Measurements from ENCODE around the gene TMEM222.

Gene TMEM222

GRCh38 chr1:27290581-27290980 lies 31.4 kb upstream of the TMEM222 start:
- no peaks in the 10 kb centered on the region for H3K79me2 ChIP-seq (ENCODE audit: low read length)
- no peaks in the 10 kb centered on the region for H3K9me2 ChIP-seq (replicated peaks; ENCODE audit: insufficient read depth, low read length)
- TF ChIP-seq CTCF (IDR thresholded peaks at IDR 0.05; ENCODE audit: low read length): no peak
- TF ChIP-seq EZH2phosphoT487 (IDR thresholded peaks at IDR 0.05; ENCODE audit: low read length): no peak
- no peak for TF ChIP-seq EZH2 (optimal IDR thresholded peaks at IDR 0.05; ENCODE audit: low read depth, low read length)
- no peaks in the 10 kb centered on the region for H3F3A ChIP-seq (ENCODE audit: insufficient read depth, low read length)
- no peak for DNase-seq
- H3K9me3 ChIP-seq (replicated peaks; ENCODE audit: insufficient read depth, low read length): no peaks in the 10 kb centered on the region
- no peaks in the 10 kb centered on the region for H3K36me3 ChIP-seq (replicated peaks; ENCODE audit: insufficient read depth, low read length)
- H4K20me1 ChIP-seq (ENCODE audit: insufficient read depth, low read length): no peaks in the 10 kb centered on the region
- no peaks in the 10 kb centered on the region for H3K27me3 ChIP-seq (replicated peaks; ENCODE audit: insufficient read depth, low read length)
- no peak overlapping the region for H3K4me3 ChIP-seq (ENCODE audit: low read length)
- no peak overlapping the region for H3K9ac ChIP-seq (ENCODE audit: low read length)
- no peak overlapping the region for H2AFZ ChIP-seq (ENCODE audit: low read length)
- no peak overlapping the region for H3K4me2 ChIP-seq (ENCODE audit: low read depth, low read length)
- no peak overlapping the region for H3K27ac ChIP-seq (ENCODE audit: low read length)
- H3K4me1 ChIP-seq (ENCODE audit: low read length): no peaks in the 10 kb centered on the region

GRCh38 chr1:27292106-27292505 lies 29.9 kb upstream of the TMEM222 start:
- Histone ChIP-seq H3K36me3 (replicated peaks; ENCODE audit: insufficient read depth, low read length) (no peaks in the 10 kb centered on the region), H3K9me3 (replicated peaks; ENCODE audit: insufficient read depth, low read length) (no peaks in the 10 kb centered on the region), H3K79me2 (ENCODE audit: low read length) (no peaks in the 10 kb centered on the region), H2AFZ (ENCODE audit: low read length) (no peak overlapping the region), H3K27ac (ENCODE audit: low read length) (no peak overlapping the region), H3K4me3 (ENCODE audit: low read length) (no peak overlapping the region), H3F3A (ENCODE audit: insufficient read depth, low read length) (no peaks in the 10 kb centered on the region), H3K27me3 (replicated peaks; ENCODE audit: insufficient read depth, low read length) (no peaks in the 10 kb centered on the region), H3K9ac (ENCODE audit: low read length) (no peak overlapping the region), H4K20me1 (ENCODE audit: insufficient read depth, low read length) (no peaks in the 10 kb centered on the region), H3K4me2 (ENCODE audit: low read depth, low read length) (no peak overlapping the region), H3K9me2 (replicated peaks; ENCODE audit: insufficient read depth, low read length) (no peaks in the 10 kb centered on the region), H3K4me1 (ENCODE audit: low read length) (no peaks in the 10 kb centered on the region)
- TF ChIP-seq EZH2phosphoT487 (IDR thresholded peaks at IDR 0.05; ENCODE audit: low read length): no peak
- no peak for TF ChIP-seq CTCF (IDR thresholded peaks at IDR 0.05; ENCODE audit: low read length)
- TF ChIP-seq EZH2 (optimal IDR thresholded peaks at IDR 0.05; ENCODE audit: low read depth, low read length): no peak
- DNase-seq: no peak

GRCh38 chr1:27293915-27294314 lies 28.0 kb upstream of the TMEM222 start:
- H3K9ac ChIP-seq (ENCODE audit: low read length): no peak overlapping the region
- no peaks in the 10 kb centered on the region for H3F3A ChIP-seq (ENCODE audit: insufficient read depth, low read length)
- no peak overlapping the region for H3K4me2 ChIP-seq (ENCODE audit: low read depth, low read length)
- H3K36me3 ChIP-seq (replicated peaks; ENCODE audit: insufficient read depth, low read length): no peaks in the 10 kb centered on the region
- no peak overlapping the region for H3K4me3 ChIP-seq (ENCODE audit: low read length)
- no peaks in the 10 kb centered on the region for H3K79me2 ChIP-seq (ENCODE audit: low read length)
- no peaks in the 10 kb centered on the region for H3K4me1 ChIP-seq (ENCODE audit: low read length)
- no peak overlapping the region for H3K27ac ChIP-seq (ENCODE audit: low read length)
- DNase-seq: no peak
- no peak for TF ChIP-seq CTCF (IDR thresholded peaks at IDR 0.05; ENCODE audit: low read length)
- TF ChIP-seq EZH2phosphoT487 (IDR thresholded peaks at IDR 0.05; ENCODE audit: low read length): no peak
- no peak for TF ChIP-seq EZH2 (optimal IDR thresholded peaks at IDR 0.05; ENCODE audit: low read depth, low read length)
- no peaks in the 10 kb centered on the region for H3K9me3 ChIP-seq (replicated peaks; ENCODE audit: insufficient read depth, low read length)
- H4K20me1 ChIP-seq (ENCODE audit: insufficient read depth, low read length): no peaks in the 10 kb centered on the region
- H3K27me3 ChIP-seq (replicated peaks; ENCODE audit: insufficient read depth, low read length): no peaks in the 10 kb centered on the region
- H3K9me2 ChIP-seq (replicated peaks; ENCODE audit: insufficient read depth, low read length): no peaks in the 10 kb centered on the region
- H2AFZ ChIP-seq (ENCODE audit: low read length): no peak overlapping the region

All from MM.1S (cell line).